D341Med (cell line): ENCODE measurements around the gene AADACL2.
"Not testable (repeated sequence)": the region's sequence is repeated elsewhere in the genome, so short reads cannot be mapped to it uniquely, and the experiment has no call there.

Experiments used
- DNase-seq: peaks from one replicate; pipeline ENCODE4 v3.0.0; 2012; ENCODE audit warnings: low spot score

Gene AADACL2

GRCh38 chr3:151766454-151766853 is 32.7 kb downstream of the AADACL2 start:
- DNase-seq, result no peak

GRCh38 chr3:151768393-151768930 is 34.7 kb downstream of the AADACL2 start:
- DNase-seq, result no peak

- no peak for DNase-seq
Observed at GRCh38 chr3:151769175-151769574, 35.4 kb downstream of the AADACL2 start.

GRCh38 chr3:151770956-151771355 is 37.2 kb downstream of the AADACL2 start:
- DNase-seq, result peak; percentile 22

- DNase-seq, result no peak
Observed at GRCh38 chr3:151772825-151773480, 39.2 kb downstream of the AADACL2 start.

GRCh38 chr3:151774235-151774634 is 40.5 kb downstream of the AADACL2 start:
- no peak for DNase-seq

- no peak for DNase-seq
Observed at GRCh38 chr3:151774910-151775309, 41.2 kb downstream of the AADACL2 start.

- DNase-seq, result no peak
Observed at GRCh38 chr3:151775314-151776258, 41.9 kb downstream of the AADACL2 start.

GRCh38 chr3:151776259-151776740 is 42.6 kb downstream of the AADACL2 start:
- DNase-seq, result no peak

GRCh38 chr3:151777880-151778279 is 44.2 kb downstream of the AADACL2 start:
- no peak for DNase-seq

GRCh38 chr3:151787626-151788025 is 53.9 kb downstream of the AADACL2 start:
- DNase-seq, result no peak

GRCh38 chr3:151788401-151788800 is 54.7 kb downstream of the AADACL2 start:
- no peak for DNase-seq

GRCh38 chr3:151789853-151790463 is 56.2 kb downstream of the AADACL2 start:
- DNase-seq, result no peak

GRCh38 chr3:151790763-151791162 is 57.0 kb downstream of the AADACL2 start:
- DNase-seq, result not testable (repeated sequence)

GRCh38 chr3:151792411-151792810 is 58.7 kb downstream of the AADACL2 start:
- DNase-seq, result no peak

GRCh38 chr3:151793636-151794035 is 59.9 kb downstream of the AADACL2 start:
- no peak for DNase-seq

GRCh38 chr3:151794080-151794479 is 60.4 kb downstream of the AADACL2 start:
- DNase-seq, result no peak

GRCh38 chr3:151795276-151795675 is 61.5 kb downstream of the AADACL2 start:
- DNase-seq, result no peak

- no peak for DNase-seq
Observed at GRCh38 chr3:151796105-151796680, 62.5 kb downstream of the AADACL2 start.

- no peak for DNase-seq
Observed at GRCh38 chr3:151798466-151798865, 64.7 kb downstream of the AADACL2 start.

- DNase-seq, result no peak
Observed at GRCh38 chr3:151800431-151800830, 66.7 kb downstream of the AADACL2 start.

- DNase-seq, result no peak
Observed at GRCh38 chr3:151804267-151804666, 70.5 kb downstream of the AADACL2 start.
